HG03571 (cell line): ENCODE data around the gene CCDC88A.
"Not testable (repeated sequence)": the region's sequence is repeated elsewhere in the genome, so short reads cannot be mapped to it uniquely, and the experiment has no call there.

Source experiments
- ATAC-seq: cut with Tn5 transposase; IDR thresholded peaks from one replicate; pipeline ENCODE4 v1.9.1; 2021; ENCODE audit not compliant: unreplicated experiment

The CCDC88A gene

DNA sequence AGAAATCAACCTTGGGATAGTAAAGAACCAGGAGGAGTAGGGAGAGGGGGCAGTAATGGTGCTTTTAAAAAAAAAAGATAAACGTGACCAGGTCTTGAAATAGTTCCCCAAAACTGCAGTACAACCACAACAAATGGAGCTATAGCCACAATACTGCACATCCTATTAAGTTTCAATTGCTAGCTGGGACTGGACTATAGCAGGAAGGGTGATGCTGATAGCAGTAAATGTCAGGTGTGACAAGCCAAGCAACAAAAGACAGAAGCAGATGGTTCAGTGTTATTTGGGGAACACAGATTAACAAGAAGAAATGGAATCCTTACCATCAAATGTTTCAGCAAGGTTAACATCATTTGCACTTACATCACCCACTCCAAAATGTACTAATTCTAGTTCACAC, 177.0 kb downstream of the CCDC88A start:
- ATAC-seq = no peak

DNA sequence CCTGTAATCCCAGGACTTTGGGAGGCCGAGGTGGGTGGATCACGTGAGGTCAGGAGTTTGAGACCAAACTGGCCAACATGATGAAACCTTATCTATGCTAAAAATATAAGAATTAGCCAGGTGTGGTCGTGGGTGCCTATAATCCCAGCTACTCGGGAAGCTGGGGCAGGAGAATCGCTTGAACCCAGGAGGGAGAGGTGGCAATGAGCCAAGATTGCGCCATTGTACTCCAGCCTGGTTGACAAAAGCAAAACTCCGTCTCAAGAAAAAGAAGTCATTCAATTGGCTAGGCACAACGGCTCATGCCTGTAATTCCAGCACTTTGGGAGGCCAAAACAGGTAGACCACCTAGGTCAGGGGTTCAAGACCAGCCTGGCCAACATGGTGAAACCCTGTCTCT, 178.1 kb downstream of the CCDC88A start:
- ATAC-seq = not testable (repeated sequence)

GRCh38 chr2:55239656-55240222, 179.9 kb downstream of the CCDC88A start:
- ATAC-seq = no peak
